HepG2 (cell line): ENCODE data around the gene HCFC1. TPM values are rescaled to one million over a fixed set of nuclear protein-coding genes. Genes with fewer than 3 reads are reported as not detected.

ENCODE experiments used
- CERS6 ChIP-seq: sonication (generic); formaldehyde crosslinking; IDR thresholded peaks from 2 replicates; pipeline ENCODE4 v1.5.0; 2020; ENCODE audit warnings: missing genetic modification reagents
- FOXK2 ChIP-seq: fragments of 450-650 bp; IDR thresholded peaks from 2 replicates; pipeline ENCODE4 v1.6.1; 2016
- HNF1B ChIP-seq: sonication (generic); formaldehyde crosslinking; IDR thresholded peaks from 2 replicates; pipeline ENCODE4 v1.5.1; 2020; ENCODE audit warnings: mild to moderate bottlenecking, moderate library complexity, missing genetic modification reagents
- HNF4G ChIP-seq, 2 experiments: sonication (generic) in 1 of 2; formaldehyde crosslinking in 1 of 2; IDR thresholded peaks; 2 replicates each; pipeline versions ENCODE4 v1.4.0 to v1.6.1; 2011 to 2020; ENCODE audit warnings: borderline replicate concordance in 2 of 2, low read depth in 2 of 2, mild to moderate bottlenecking in 2 of 2, low read length in 1 of 2, missing genetic modification reagents in 1 of 2, moderate library complexity in 1 of 2
- POLR2AphosphoS2 ChIP-seq: IDR thresholded peaks from 2 replicates; pipeline ENCODE4 v1.6.1; 2011; ENCODE audit warnings: low read depth, low read length, improper control_type of control experiment
- RCOR2 ChIP-seq: IDR thresholded peaks from 2 replicates; pipeline ENCODE4 v1.6.1; 2016; ENCODE audit warnings: missing biosample characterization, missing genetic modification reagents
- SKI ChIP-seq: fragments of 450-650 bp; IDR thresholded peaks from one replicate; pipeline ENCODE4 v1.6.1; 2018; ENCODE audit warnings: mild to moderate bottlenecking; ENCODE audit not compliant: partially characterized antibody
- SMARCE1 ChIP-seq: fragments of 450-650 bp; IDR thresholded peaks from 2 replicates; pipeline ENCODE4 v1.6.1; 2017; ENCODE audit warnings: borderline replicate concordance
- SP1 ChIP-seq, 2 experiments: fragments of 450-650 bp in 1 of 2; sonication (generic) in 1 of 2; formaldehyde crosslinking in 1 of 2; IDR thresholded peaks; 2 replicates each; pipeline versions ENCODE4 v1.4.0 to v1.6.1; 2016 to 2020; ENCODE audit warnings: missing genetic modification reagents in 1 of 2
- ZC3H4 ChIP-seq: sonication (generic); formaldehyde crosslinking; IDR thresholded peaks from 2 replicates; pipeline ENCODE4 v1.4.0; 2020; ENCODE audit warnings: missing genetic modification reagents, borderline replicate concordance
- ZNF496 ChIP-seq: sonication (generic); formaldehyde crosslinking; IDR thresholded peaks from 2 replicates; pipeline ENCODE4 v1.8.1; 2023; ENCODE audit warnings: mild to moderate bottlenecking, moderate library complexity, missing genetic modification reagents; ENCODE audit not compliant: insufficient replicate concordance
- ZNF777 ChIP-seq: sonication (generic); formaldehyde crosslinking; IDR thresholded peaks from 2 replicates; pipeline ENCODE4 v1.4.0; 2020; ENCODE audit warnings: missing genetic modification reagents
- polyA plus RNA-seq, 8 experiments: library from polyadenylated mRNA; depleted of rRNA in 3 of 8; stranded (reverse) in 7 of 8; unstranded in 1 of 8; fragments of >200 nt; fragmentation: Illumina TruSeq in 4 of 8; extraction: Trizol in 4 of 8; gene quantifications; 2 replicates each; pipeline versions ENCODE4 v1.2.1 to v1.2.3, GENCODE V29; 2011 to 2016; ENCODE audit warnings: low read depth in 4 of 8, missing spikeins in 1 of 8, mixed read lengths in 1 of 8; ENCODE audit not compliant: insufficient read depth in 1 of 8
- total RNA-seq, 5 experiments: library from RNA; depleted of rRNA; stranded (reverse); fragments of >200 nt; fragmentation: Illumina TruSeq; extraction: Trizol; gene quantifications; 2 replicates each; pipeline ENCODE4 v1.2.3, GENCODE V29; 2016; ENCODE audit warnings: low read depth in 1 of 5
- TF ChIP-seq, protein P1 (sequence below): IDR thresholded peaks from 2 replicates; pipeline ENCODE4 v1.6.1; 2016; ENCODE audit warnings: missing compliant biosample characterization, missing genetic modification reagents, borderline replicate concordance

HCFC1 gene
- total and polyA plus RNA-seq, 2 of the 13 experiments (the other 11 are each of a cell fraction or from before 2014, with no cell fraction given) = 5.8 to 17.8 TPM

GRCh38 chrX:153947009-153947769, 24.4 kb downstream of the HCFC1 start (continued):
- TF ChIP-seq, protein P1, sequence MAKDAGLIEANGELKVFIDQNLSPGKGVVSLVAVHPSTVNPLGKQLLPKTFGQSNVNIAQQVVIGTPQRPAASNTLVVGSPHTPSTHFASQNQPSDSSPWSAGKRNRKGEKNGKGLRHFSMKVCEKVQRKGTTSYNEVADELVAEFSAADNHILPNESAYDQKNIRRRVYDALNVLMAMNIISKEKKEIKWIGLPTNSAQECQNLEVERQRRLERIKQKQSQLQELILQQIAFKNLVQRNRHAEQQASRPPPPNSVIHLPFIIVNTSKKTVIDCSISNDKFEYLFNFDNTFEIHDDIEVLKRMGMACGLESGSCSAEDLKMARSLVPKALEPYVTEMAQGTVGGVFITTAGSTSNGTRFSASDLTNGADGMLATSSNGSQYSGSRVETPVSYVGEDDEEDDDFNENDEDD (CRISPR knock-in tag) = peak; percentile 65; the same call in 1 of the 2 replicates
- TF ChIP-seq ZNF777 = no peak
- TF ChIP-seq POLR2AphosphoS2 = peak; percentile 67; the same call in 1 of the 2 replicates
- peak; percentile 52; the same call in 1 of the 2 replicates for TF ChIP-seq HNF1B (CRISPR knock-in tag)
- TF ChIP-seq RCOR2 (CRISPR knock-in tag) = no peak
- no peak for TF ChIP-seq SP1 (IDR thresholded peaks at IDR 0.05)
- TF ChIP-seq SP1 (CRISPR knock-in tag; IDR thresholded peaks at IDR 0.05) = peak; percentile 30; the same call in 1 of the 2 replicates
- peak; percentile 89 for TF ChIP-seq HNF4G (IDR thresholded peaks at IDR 0.05; ENCODE audit: borderline replicate concordance, low read depth, low read length)
- peak; percentile 77; the same call in 1 of the 2 replicates for TF ChIP-seq HNF4G (CRISPR knock-in tag; IDR thresholded peaks at IDR 0.05; ENCODE audit: borderline replicate concordance, low read depth)
- no peak for TF ChIP-seq FOXK2
- TF ChIP-seq ZC3H4 (CRISPR knock-in tag) = no peak
- TF ChIP-seq ZNF496 = no peak
- TF ChIP-seq SKI = peak; percentile 56
- no peak for TF ChIP-seq SMARCE1
- no peak for TF ChIP-seq CERS6 (CRISPR knock-in tag)
